GM18526 (cell line): ENCODE measurements around the gene PEAR1.

Source experiments
- POLR2A ChIP-seq: IDR thresholded peaks from 3 replicates; pipeline ENCODE4 v1.6.1; 2011; ENCODE audit not compliant: insufficient read length; ENCODE audit errors: extremely low read depth

Gene PEAR1

GRCh38 chr1:156928043-156928602 is 34.6 kb downstream of the PEAR1 start:
- no peak for TF ChIP-seq POLR2A

- TF ChIP-seq POLR2A, result no peak
These were observed 36.2 kb downstream of the PEAR1 start for GRCh38 chr1:156929596-156930238.

- TF ChIP-seq POLR2A, result no peak
These were observed 37.0 kb downstream of the PEAR1 start for GRCh38 chr1:156930483-156930882.

DNA sequence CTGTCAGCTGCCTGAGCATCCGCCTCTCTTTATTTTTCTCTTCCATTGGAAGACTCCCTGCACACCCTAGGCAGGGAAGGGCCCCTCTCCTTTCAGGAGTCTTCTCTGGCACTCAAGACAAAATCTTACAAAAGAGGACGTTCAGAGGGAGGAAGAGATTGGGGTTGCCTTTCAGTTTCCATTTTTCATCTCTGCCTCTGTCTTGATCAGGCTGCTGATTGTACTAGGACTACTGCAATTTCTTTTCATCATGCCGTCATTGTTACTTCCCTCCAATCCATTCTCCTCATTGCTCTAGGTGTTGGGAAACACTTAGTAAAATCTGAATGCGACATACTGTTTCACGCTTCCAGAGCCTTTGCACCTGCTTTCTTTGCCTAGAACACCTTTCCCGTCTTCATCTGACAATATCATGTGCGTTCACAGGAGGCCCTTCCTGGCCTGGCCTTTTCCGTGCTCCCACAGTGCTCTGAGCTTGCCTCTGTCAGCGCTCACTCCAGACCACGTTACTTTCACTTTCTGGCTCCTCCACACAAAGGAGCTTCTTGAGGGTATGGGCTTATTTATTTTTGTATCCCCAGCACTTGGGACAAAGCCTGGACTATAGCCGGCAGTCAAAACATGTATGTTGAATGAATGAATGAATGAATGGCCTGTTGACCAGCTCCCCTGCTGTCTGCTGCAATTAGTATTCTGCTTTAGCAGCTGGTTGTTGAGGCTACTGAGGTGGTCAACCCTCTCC is 37.9 kb downstream of the PEAR1 start:
- no peak for TF ChIP-seq POLR2A

GRCh38 chr1:156931974-156932710 is 38.6 kb downstream of the PEAR1 start:
- no peak for TF ChIP-seq POLR2A

DNA sequence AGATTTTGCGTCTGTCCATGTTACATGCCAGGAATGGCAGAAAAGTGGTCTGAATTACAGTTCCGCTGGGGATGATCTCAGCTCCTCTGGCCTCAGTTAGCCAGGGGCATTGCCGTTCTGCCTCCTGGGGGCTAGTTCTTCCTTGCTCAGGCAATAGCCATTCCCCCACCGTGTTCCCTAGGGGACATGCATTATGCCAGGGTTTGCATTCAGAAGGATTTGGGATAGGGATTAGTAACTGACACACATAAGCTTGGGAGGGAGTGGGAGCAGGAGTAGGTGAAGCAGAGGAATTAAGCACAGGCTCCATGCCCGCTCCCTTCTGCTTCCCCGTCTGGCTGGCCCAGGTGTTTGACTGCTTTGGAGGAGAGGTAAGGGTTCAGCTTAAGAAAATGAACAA is 39.6 kb downstream of the PEAR1 start:
- no peak for TF ChIP-seq POLR2A

DNA sequence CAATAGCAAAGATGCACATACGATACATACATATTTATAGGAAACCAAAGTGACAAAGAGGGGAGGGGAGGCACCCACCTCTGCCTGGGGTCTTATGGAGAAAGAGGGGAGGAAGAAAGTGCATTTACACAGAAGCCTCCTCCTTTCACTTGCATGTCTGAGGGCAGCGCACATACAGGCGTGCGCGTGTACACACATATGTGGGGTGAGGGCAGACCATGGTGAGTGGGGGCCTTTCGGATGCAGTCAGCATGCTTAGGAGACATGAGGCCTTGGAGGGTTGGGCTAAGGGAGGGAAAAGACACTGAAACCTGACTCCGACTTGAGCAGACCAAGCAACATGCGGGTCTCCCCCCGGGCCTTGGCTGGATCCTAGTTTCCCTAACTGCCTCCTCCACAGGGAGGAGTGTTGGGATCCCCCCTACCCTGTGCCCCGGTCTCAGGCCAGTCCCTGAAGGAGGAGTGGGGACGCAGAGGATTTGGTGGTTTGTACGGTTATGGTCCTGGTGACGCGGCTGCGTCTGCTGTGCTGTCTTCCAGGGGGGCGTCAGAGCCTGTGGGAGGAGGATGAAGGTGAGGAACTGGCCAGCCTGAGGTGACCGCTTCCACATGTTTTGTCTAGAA is 42.1 kb downstream of the PEAR1 start:
- TF ChIP-seq POLR2A, result no peak

DNA sequence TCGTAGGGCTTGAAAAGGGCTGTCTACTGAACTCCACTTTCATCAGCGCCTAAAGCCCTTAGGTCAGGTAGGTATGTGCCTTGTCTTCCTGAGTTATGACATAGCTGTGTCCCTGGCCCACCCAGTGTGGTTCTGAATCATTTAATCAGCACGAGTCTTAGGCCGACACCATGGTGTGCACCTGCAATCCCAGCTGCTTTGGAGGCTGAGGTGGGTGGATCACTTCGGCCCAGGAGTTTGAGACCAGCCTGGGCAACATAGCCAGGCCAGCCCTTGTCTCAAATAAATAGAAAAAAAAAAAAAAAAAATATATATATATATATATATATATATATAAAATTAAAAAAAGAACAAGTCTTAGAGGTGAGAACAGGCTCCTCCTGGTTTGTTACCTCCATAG is 42.7 kb downstream of the PEAR1 start:
- no peak for TF ChIP-seq POLR2A

DNA sequence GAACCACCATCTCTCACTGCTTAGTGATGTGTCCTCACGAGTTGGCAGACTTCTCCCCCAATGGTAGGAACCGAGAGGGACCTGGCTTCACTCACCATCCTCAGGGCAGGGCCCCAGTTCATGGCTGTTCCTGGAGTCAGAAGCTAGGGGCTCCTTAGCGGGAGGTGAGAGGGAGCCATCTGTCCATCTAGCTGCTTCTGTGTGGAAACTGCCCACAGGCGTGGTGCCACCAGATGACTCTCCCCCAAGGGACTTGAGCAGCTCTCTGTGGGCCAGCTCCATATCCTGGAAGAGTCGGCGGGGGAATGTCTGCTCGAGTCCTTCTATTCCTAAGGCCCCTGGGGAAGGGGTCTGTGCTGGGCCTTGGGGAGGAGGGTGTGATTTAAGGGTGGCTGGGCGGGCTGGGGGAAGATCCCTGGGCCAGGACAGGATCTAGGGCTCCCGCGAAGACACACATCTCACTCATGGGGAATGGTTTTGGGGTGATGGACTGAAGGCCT is 43.3 kb downstream of the PEAR1 start:
- no peak for TF ChIP-seq POLR2A

DNA sequence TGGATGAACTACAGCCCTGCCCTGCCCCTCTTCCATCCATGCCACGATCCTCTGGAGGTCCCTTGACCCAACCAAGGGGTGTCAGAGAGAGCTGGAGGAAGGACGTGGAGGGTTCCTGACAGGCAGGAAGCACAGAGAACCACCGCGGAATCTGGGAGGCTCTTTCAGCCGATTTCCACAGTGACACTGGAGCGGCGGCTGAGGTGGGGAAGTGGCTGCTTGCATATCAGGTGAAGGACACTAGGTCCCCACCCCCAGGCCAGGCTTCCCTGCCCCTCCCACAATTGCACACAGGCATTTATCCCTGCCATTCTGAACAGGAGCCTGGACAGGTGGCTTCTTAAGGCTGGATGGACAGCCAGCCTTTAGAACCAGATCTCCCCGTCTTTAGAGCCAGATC is 44.4 kb downstream of the PEAR1 start:
- no peak for TF ChIP-seq POLR2A

- no peak for TF ChIP-seq POLR2A
These were observed 45.3 kb downstream of the PEAR1 start for GRCh38 chr1:156938813-156939212.

- no peak for TF ChIP-seq POLR2A
These were observed 46.3 kb downstream of the PEAR1 start for GRCh38 chr1:156939786-156940334.

DNA sequence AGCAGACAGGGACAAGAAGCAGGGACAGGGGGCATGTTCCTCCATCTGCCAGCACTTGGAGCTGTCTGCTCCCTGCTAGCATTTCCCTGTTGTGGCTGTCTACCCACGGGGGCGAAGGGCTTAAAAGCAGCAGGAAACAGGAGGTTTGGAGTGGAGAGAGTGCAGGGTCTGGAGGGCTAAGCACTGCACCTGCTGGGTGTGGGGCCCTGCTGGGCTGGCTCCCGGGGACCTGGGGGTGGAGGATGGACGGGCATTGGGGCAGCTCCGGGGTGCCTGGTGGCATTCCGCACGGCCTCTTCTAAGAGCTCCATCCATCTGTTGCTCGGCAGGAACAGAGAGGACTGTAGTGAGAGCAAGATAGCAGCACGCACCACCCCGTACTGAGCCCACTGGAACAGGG is 48.2 kb downstream of the PEAR1 start:
- TF ChIP-seq POLR2A, result no peak

- no peak for TF ChIP-seq POLR2A
These were observed 48.7 kb downstream of the PEAR1 start for GRCh38 chr1:156942176-156942575.

- TF ChIP-seq POLR2A, result no peak
These were observed 49.1 kb downstream of the PEAR1 start for GRCh38 chr1:156942576-156942975.
